Type B pancreatic cell (in vitro differentiated cells): Measurements from ENCODE around the gene CENPP. TPM values are rescaled to one million over a fixed set of nuclear protein-coding genes. Genes with fewer than 3 reads are reported as not detected.

Source experiments
- DNase-seq: peaks from one replicate; pipeline ENCODE4 v3.0.0; 2021; ENCODE audit warnings: mixed read lengths; ENCODE audit not compliant: unreplicated experiment; ENCODE audit errors: extremely low spot score
- H3K27ac Mint-ChIP-seq: 2 replicates; pipeline ENCODE4 v1.8.0; 2021; ENCODE audit warnings: mild to moderate bottlenecking, mixed read lengths
- H3K27me3 Mint-ChIP-seq: 2 replicates; pipeline ENCODE4 v1.8.0; 2021; ENCODE audit warnings: mixed read lengths
- H3K36me3 Mint-ChIP-seq: 2 replicates; pipeline ENCODE4 v1.8.0; 2021; ENCODE audit warnings: mixed read lengths
- H3K4me1 Mint-ChIP-seq: one replicate; pipeline ENCODE4 v1.8.0; 2021; ENCODE audit warnings: mixed read lengths; ENCODE audit not compliant: unreplicated experiment
- H3K4me3 Mint-ChIP-seq: 2 replicates; pipeline ENCODE4 v1.8.0; 2021; ENCODE audit warnings: mild to moderate bottlenecking, mixed read lengths
- H3K9me3 Mint-ChIP-seq: 2 replicates; pipeline ENCODE4 v1.8.0; 2021; ENCODE audit warnings: mixed read lengths
- total RNA-seq: library from RNA; stranded (reverse); gene quantifications from 2 replicates; pipeline ENCODE4 v1.2.1, GENCODE V29; 2021; ENCODE audit warnings: low replicate concordance
- TF ChIP-seq, protein P1 (sequence below): fragments of 200-600 bp; sonication (generic); conservative IDR thresholded peaks from 2 replicates; pipeline ENCODE4 v1.5.0; 2021; ENCODE audit warnings: antibody characterized with exemption, mild to moderate bottlenecking

CENPP gene
- total RNA-seq, 1 donor from 2014 or later: 7.6 TPM

DNA sequence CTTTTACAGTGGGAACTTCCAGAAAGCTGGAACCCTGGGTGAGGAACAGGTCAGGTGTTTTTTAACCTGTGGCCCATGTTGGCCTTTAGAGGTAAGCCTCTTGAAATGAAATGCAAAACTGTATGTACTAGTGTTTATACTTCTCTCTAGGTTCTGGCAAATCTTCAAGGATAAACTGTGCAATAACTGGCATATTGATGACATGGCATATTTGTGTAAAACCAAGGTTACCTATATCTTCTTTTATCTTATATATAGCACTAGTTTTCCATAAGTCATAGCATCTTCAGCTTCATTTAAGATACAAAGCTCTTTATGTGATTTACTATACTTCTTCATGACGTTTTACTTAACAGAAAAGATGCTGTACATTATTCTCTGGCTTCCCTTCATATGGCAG, 24.8 kb upstream of the CENPP start:
- Mint-ChIP-seq H3K9me3 (no peaks in the 10 kb centered on the region), H3K4me3 (no peak overlapping the region), H3K27me3 (no peaks in the 10 kb centered on the region), H3K36me3 (peaks cover 13% of the 10 kb centered on the region), H3K27ac (no peak overlapping the region), H3K4me1 (no peaks in the 10 kb centered on the region)
- no peak for DNase-seq
- TF ChIP-seq, protein P1, sequence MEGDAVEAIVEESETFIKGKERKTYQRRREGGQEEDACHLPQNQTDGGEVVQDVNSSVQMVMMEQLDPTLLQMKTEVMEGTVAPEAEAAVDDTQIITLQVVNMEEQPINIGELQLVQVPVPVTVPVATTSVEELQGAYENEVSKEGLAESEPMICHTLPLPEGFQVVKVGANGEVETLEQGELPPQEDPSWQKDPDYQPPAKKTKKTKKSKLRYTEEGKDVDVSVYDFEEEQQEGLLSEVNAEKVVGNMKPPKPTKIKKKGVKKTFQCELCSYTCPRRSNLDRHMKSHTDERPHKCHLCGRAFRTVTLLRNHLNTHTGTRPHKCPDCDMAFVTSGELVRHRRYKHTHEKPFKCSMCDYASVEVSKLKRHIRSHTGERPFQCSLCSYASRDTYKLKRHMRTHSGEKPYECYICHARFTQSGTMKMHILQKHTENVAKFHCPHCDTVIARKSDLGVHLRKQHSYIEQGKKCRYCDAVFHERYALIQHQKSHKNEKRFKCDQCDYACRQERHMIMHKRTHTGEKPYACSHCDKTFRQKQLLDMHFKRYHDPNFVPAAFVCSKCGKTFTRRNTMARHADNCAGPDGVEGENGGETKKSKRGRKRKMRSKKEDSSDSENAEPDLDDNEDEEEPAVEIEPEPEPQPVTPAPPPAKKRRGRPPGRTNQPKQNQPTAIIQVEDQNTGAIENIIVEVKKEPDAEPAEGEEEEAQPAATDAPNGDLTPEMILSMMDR: no peak

DNA sequence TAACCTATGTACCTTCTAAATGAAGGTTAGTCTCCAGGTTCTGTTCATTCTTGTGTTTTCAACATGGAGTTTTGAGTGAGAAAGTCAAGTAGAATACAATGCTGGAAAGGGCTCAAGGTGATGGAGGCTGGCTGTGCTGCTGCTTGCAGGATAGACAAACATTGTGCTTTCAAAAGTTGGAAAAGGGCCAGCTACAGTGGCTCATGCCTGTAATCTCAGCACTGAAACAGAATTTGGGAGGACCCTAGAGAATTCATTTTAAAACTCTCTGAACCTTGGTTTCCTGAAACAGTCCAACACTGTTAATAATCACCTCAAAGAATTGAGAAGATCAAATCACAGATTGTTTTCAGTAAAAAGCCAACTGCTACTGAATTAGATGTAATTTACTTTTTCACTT, 16.9 kb upstream of the CENPP start:
- no peak for DNase-seq
- H3K27ac Mint-ChIP-seq: no peak overlapping the region
- H3K4me3 Mint-ChIP-seq: no peak overlapping the region
- peaks cover 45% of the 10 kb centered on the region for H3K36me3 Mint-ChIP-seq
- no peaks in the 10 kb centered on the region for H3K4me1 Mint-ChIP-seq
- no peaks in the 10 kb centered on the region for H3K9me3 Mint-ChIP-seq
- H3K27me3 Mint-ChIP-seq: no peaks in the 10 kb centered on the region
- TF ChIP-seq, protein P1: no peak

DNA sequence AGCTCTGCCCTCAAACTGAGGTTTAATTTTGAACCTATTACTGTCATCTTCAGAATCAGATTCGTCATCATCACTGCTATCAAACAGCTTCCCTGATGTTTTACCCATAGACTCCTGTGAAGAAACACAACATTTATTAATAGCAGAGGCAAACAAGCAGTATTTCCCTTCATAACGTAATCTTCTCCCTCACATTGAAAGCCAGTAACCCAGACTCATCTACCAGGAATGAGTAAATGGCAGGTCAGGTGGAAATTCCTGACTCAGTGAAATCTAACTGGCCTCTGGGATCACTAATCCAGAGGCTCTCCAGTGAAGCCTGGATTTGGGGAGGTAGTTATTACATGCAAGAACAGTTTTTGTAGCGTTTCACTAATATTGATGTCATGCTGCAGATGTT, 15.2 kb upstream of the CENPP start:
- H3K9me3 Mint-ChIP-seq: no peaks in the 10 kb centered on the region
- H3K36me3 Mint-ChIP-seq: peaks cover 43% of the 10 kb centered on the region
- H3K27me3 Mint-ChIP-seq: no peaks in the 10 kb centered on the region
- TF ChIP-seq, protein P1: no peak
- no peak for DNase-seq
- H3K27ac Mint-ChIP-seq: no peak overlapping the region
- H3K4me3 Mint-ChIP-seq: no peak overlapping the region
- no peaks in the 10 kb centered on the region for H3K4me1 Mint-ChIP-seq

DNA sequence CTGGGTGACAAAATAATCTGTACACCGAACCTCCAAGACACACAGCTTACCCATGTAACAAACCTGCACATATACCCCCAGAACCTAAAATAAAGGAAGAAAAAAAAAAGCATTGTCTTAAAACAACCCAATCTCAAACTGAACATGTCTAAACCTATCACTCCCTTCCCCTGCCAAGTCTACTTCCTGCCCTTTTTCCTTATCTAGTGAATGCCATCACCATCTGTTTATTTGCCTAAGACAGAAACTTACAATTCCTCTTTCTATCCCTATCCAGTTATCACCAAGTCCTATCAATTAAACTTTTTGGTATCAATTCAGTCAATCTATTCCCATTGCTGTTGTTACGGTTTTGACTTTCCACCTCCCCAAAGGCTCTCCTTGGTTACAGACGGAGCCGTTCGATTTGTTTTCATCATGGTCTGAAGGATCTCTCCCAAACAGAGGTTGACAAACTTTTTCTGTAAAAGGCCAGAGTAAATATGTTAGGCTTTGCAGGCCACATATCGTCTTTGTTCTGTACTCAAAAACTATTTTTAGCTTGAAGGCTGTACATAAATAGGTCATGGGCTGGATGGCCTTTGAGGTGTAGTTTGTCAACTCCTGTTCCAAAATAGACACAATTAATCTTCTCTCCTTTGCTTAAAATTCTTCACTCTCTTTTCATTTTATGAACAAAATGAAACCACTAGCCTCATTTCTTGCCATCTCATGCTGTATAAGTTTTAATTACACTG, 12.7 kb upstream of the CENPP start:
- Mint-ChIP-seq H3K36me3 (peaks cover 42% of the 10 kb centered on the region), H3K27me3 (no peaks in the 10 kb centered on the region), H3K27ac (no peak overlapping the region), H3K4me3 (no peak overlapping the region), H3K9me3 (no peaks in the 10 kb centered on the region), H3K4me1 (no peaks in the 10 kb centered on the region)
- TF ChIP-seq, protein P1: no peak
- no peak for DNase-seq

DNA sequence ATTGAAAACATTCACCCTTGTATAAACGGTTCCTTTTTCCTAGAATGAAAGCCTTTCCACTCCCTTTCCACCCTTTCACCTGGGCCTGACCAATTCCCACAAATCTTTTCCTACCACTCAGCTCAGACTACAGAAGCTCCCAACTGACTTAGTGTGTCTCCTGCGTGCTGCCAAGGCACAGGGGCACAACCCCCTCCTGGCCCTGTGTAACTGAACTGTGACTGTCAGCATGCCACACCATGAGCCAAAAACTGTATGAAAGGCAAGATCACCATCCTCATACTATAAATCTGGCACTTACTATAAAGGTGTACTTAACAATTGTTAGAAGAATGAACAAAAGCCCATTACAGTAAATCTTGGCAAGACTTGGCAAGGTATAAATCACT, 12.1 kb upstream of the CENPP start:
- H3K27ac Mint-ChIP-seq: no peak overlapping the region
- H3K9me3 Mint-ChIP-seq: no peaks in the 10 kb centered on the region
- H3K4me3 Mint-ChIP-seq: no peak overlapping the region
- peaks cover 40% of the 10 kb centered on the region for H3K36me3 Mint-ChIP-seq
- TF ChIP-seq, protein P1: no peak
- H3K4me1 Mint-ChIP-seq: no peaks in the 10 kb centered on the region
- no peak for DNase-seq
- no peaks in the 10 kb centered on the region for H3K27me3 Mint-ChIP-seq
